Smooth muscle cell (in vitro differentiated cells): ENCODE data around the gene LECT2. TPM values are rescaled to one million over a fixed set of nuclear protein-coding genes. Genes with fewer than 3 reads are reported as not detected.

Experiments used
- DNase-seq: peaks from one replicate; lab custom pipeline; 2025; ENCODE audit not compliant: unreplicated experiment; lab: John Stamatoyannopoulos, UW
- H2AFZ ChIP-seq: fragments of 200-600 bp; sonication (generic); 2 replicates; pipeline ENCODE4 v1.6.0; 2016; ENCODE audit warnings: antibody characterized with exemption, low read depth, mild to moderate bottlenecking
- H3F3A ChIP-seq: fragments of 200-600 bp; sonication (generic); 2 replicates; pipeline ENCODE4 v1.6.0; 2017; ENCODE audit warnings: antibody characterized with exemption, low read depth
- H3K27ac ChIP-seq: fragments of 200-600 bp; sonication (generic); 2 replicates; pipeline ENCODE4 v1.5.1; 2016; ENCODE audit warnings: low read depth, mild to moderate bottlenecking
- H3K27me3 ChIP-seq: fragments of 200-600 bp; sonication (generic); 2 replicates; pipeline ENCODE4 v1.6.1; 2016; ENCODE audit warnings: low read depth, mild to moderate bottlenecking
- H3K36me3 ChIP-seq: fragments of 200-600 bp; sonication (generic); 2 replicates; pipeline ENCODE4 v1.5.1; 2016; ENCODE audit warnings: low read depth
- H3K4me1 ChIP-seq: fragments of 200-600 bp; sonication (generic); 2 replicates; pipeline ENCODE4 v1.5.1; 2016; ENCODE audit warnings: low read depth
- H3K4me2 ChIP-seq: fragments of 200-600 bp; sonication (generic); 2 replicates; pipeline ENCODE4 v1.6.0; 2016; ENCODE audit warnings: mild to moderate bottlenecking
- H3K4me3 ChIP-seq: fragments of 200-600 bp; sonication (generic); 2 replicates; pipeline ENCODE4 v1.5.1; 2016; ENCODE audit warnings: mild to moderate bottlenecking
- H3K79me2 ChIP-seq: fragments of 200-600 bp; sonication (generic); 2 replicates; pipeline ENCODE4 v1.6.0; 2016; ENCODE audit warnings: low read depth, mild to moderate bottlenecking
- H3K9ac ChIP-seq: fragments of 200-600 bp; sonication (generic); 2 replicates; pipeline ENCODE4 v1.6.0; 2016; ENCODE audit warnings: low read depth
- H3K9me3 ChIP-seq: fragments of 200-600 bp; sonication (generic); replicated peaks from 2 replicates; pipeline ENCODE4 v1.5.1; 2016; ENCODE audit warnings: low read depth
- H4K20me1 ChIP-seq: fragments of 200-600 bp; sonication (generic); 2 replicates; pipeline ENCODE4 v1.6.0; 2016; ENCODE audit warnings: low read depth
- WGBS: methylation state at CpG from one replicate; pipeline ENCODE4 v1.1.7; 2016; ENCODE audit warnings: low lambda C conversion rate; 5-methylcytosine and 5-hydroxymethylcytosine counted together
- polyA plus RNA-seq: library from polyadenylated mRNA; unstranded; fragments of >200 nt; fragmentation: Nextera tagmentation; extraction: Ambion mirVana; gene quantifications from 2 replicates; pipeline ENCODE4 v1.2.1, GENCODE V29; 2016
- total RNA-seq: library from RNA; depleted of rRNA; stranded (reverse); fragments of >200 nt; gene quantifications from 2 replicates; pipeline ENCODE4 v1.2.3, GENCODE V29; 2014
- TF ChIP-seq, protein P1 (sequence below): fragments of 200-600 bp; sonication (generic); IDR thresholded peaks from 2 replicates; pipeline ENCODE4 v1.5.1; 2017; ENCODE audit warnings: borderline replicate concordance, mild to moderate bottlenecking, antibody characterized with exemption; ENCODE audit not compliant: insufficient read depth, poor library complexity, severe bottlenecking

The LECT2 gene
- total and polyA plus RNA-seq, 2 experiments from 2014 or later: not detected

DNA sequence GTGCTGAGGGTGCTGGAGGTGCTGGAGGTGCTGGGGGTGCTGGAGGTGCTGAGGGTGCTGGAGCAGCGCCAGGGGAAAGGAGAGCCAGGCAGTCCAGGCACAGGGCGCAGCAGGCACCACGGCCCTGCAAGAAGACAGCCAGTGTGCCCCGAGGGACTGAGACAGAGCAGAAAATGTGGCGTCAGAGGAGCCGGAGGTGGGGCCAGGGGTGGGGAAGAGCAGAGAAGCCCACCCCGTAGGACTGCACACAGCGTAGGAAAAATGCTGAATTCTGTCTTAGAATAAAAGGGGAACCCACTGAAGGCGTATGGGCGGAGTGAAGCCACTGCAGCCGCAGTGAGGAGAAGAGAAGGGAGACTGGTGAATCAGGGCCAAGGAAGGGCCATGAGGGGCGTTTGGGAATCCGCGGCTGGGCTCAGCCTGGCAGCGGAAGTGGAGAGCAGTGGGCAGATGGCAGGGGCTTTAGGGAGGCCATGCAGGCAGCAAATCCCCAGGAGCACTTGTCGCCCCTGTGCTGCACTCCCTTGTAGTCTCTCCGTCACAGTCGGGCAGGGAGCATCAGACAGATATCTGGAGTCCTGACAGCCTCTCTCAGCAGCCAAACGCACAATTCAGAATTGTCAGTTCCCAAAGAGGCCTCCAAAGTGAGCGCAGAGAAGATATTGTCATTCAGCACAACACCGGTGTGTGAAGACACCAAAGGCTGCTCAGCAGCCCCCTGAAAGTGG is 35.9 kb upstream of the LECT2 start:
- Histone ChIP-seq H3K9ac (no peak overlapping the region), H3F3A (peaks cover 25% of the 10 kb centered on the region), H4K20me1 (no peaks in the 10 kb centered on the region), H3K9me3 (no peaks in the 10 kb centered on the region), H3K27me3 (no peaks in the 10 kb centered on the region), H3K27ac (no peak overlapping the region), H3K79me2 (no peaks in the 10 kb centered on the region), H3K4me1 (peaks cover 17% of the 10 kb centered on the region), H2AFZ (no peak overlapping the region), H3K36me3 (no peaks in the 10 kb centered on the region), H3K4me3 (no peak overlapping the region), H3K4me2 (no peak overlapping the region)
- no peak for DNase-seq
- TF ChIP-seq, protein P1, sequence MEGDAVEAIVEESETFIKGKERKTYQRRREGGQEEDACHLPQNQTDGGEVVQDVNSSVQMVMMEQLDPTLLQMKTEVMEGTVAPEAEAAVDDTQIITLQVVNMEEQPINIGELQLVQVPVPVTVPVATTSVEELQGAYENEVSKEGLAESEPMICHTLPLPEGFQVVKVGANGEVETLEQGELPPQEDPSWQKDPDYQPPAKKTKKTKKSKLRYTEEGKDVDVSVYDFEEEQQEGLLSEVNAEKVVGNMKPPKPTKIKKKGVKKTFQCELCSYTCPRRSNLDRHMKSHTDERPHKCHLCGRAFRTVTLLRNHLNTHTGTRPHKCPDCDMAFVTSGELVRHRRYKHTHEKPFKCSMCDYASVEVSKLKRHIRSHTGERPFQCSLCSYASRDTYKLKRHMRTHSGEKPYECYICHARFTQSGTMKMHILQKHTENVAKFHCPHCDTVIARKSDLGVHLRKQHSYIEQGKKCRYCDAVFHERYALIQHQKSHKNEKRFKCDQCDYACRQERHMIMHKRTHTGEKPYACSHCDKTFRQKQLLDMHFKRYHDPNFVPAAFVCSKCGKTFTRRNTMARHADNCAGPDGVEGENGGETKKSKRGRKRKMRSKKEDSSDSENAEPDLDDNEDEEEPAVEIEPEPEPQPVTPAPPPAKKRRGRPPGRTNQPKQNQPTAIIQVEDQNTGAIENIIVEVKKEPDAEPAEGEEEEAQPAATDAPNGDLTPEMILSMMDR: no peak
- 91% methylated on average over 21 of the region's 21 CpGs for WGBS

DNA sequence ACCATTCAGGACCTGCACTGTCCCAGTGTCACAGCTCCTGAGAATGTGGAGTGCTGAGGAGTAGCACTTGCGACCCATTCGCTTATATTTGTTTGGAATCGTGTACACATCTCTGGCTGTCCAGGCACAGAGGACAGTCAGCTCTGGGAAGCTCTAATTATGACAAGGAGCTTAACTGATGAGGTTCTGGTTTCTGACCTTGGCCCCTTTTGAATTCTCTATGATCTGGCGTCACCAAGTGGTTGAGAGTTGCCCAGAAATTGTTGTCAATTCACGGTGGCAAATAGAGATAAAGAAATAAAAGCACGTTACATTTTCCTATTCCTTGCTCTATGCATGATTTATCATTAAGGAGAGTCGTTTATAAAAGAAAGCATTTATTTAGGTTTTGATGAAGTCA is 34.9 kb upstream of the LECT2 start:
- Histone ChIP-seq H2AFZ (no peak overlapping the region), H3K27ac (no peak overlapping the region), H3F3A (peaks cover 19% of the 10 kb centered on the region), H3K36me3 (no peaks in the 10 kb centered on the region), H3K9me3 (no peaks in the 10 kb centered on the region), H4K20me1 (no peaks in the 10 kb centered on the region), H3K9ac (no peak overlapping the region), H3K4me3 (no peak overlapping the region), H3K4me2 (no peak overlapping the region), H3K79me2 (no peaks in the 10 kb centered on the region), H3K4me1 (peaks cover 16% of the 10 kb centered on the region), H3K27me3 (no peaks in the 10 kb centered on the region)
- TF ChIP-seq, protein P1: no peak
- no peak for DNase-seq
- WGBS: 92% methylated on average over 7 of the region's 7 CpGs

DNA sequence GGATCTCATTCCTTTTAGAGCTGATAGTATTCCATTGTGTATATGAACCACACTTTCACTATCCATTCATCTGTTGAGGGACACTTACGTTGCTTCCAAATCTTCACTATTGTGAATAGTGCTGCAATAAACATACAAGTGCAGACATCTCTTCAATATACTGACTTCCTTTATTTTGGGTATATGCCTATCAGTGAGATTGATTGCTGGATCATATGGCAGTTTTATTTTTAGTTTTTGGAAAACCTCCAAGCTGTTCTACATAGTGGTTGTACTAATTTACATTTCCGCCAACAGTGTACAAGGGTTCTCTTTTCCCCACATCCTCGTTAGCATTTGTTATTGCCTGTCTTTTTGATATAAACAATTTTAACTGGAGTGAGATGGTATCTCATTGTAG is 33.8 kb upstream of the LECT2 start:
- WGBS: 93% methylated on average over 3 of the region's 3 CpGs

More for the DNA sequence above, 33.8 kb upstream of the LECT2 start:
- no peaks in the 10 kb centered on the region for H4K20me1 ChIP-seq
- H3K79me2 ChIP-seq: no peaks in the 10 kb centered on the region
- H3K36me3 ChIP-seq: no peaks in the 10 kb centered on the region
- no peak overlapping the region for H2AFZ ChIP-seq
- H3K27me3 ChIP-seq: no peaks in the 10 kb centered on the region
- peaks cover 4% of the 10 kb centered on the region for H3K4me1 ChIP-seq
- no peak overlapping the region for H3K4me3 ChIP-seq
- H3F3A ChIP-seq: peaks cover 14% of the 10 kb centered on the region
- no peak for DNase-seq
- H3K9me3 ChIP-seq: no peaks in the 10 kb centered on the region
- TF ChIP-seq, protein P1: no peak
- H3K27ac ChIP-seq: no peak overlapping the region
- no peak overlapping the region for H3K9ac ChIP-seq
- no peak overlapping the region for H3K4me2 ChIP-seq
